Measurements from ENCODE around the gene SLFN14. TPM values are rescaled to one million over a fixed set of nuclear protein-coding genes. Genes with fewer than 3 reads are reported as not detected.

The SLFN14 gene
- total RNA-seq, 1 experiment from 2014 or later = not detected

- peaks cover 8% of the 10 kb centered on the region for H3K23me2 ChIP-seq (ENCODE audit: insufficient read length, low read depth, low read length, poor library complexity, severe bottlenecking)
- H3K23ac ChIP-seq (ENCODE audit: insufficient read length, low read depth, low read length) = no peak overlapping the region
- H3K4me1 ChIP-seq (ENCODE audit: insufficient read depth, low read length) = no peaks in the 10 kb centered on the region
- H3K36me3 Mint-ChIP-seq (ENCODE audit: insufficient read depth in 1 of 3, low read depth in 3 of 3) = peaks cover 0 to 12% (median 0%) of the 10 kb centered on the region in 3 experiments; a peak in 3 of 7 replicates
- no peak overlapping the region for H2BK15ac ChIP-seq (ENCODE audit: low read depth, low read length)
- H4K5ac ChIP-seq (ENCODE audit: insufficient read length, low read depth, low read length) = peak overlapping the region; percentile 19
- H3K27me3 Mint-ChIP-seq (ENCODE audit: low read depth) = peaks cover 6% of the 10 kb centered on the region
- H2BK20ac ChIP-seq (ENCODE audit: low read depth, low read length, poor library complexity, severe bottlenecking) = no peak overlapping the region
- peak overlapping the region; percentile 72 for H3K14ac ChIP-seq (ENCODE audit: insufficient read depth, low read length)
- H3K56ac ChIP-seq (ENCODE audit: insufficient read length, low read depth, low read length) = no peak overlapping the region
- H3K4ac ChIP-seq (ENCODE audit: low read depth, low read length) = no peak overlapping the region
- H3K9ac ChIP-seq (ENCODE audit: extremely low read depth, insufficient read length, low read length) = peak overlapping the region; percentile 69
- H2AK5ac ChIP-seq (ENCODE audit: insufficient read length, low read length) = no peak overlapping the region
- no peaks in the 10 kb centered on the region for H3K79me2 ChIP-seq (ENCODE audit: insufficient read depth, low read length)
- H2BK12ac ChIP-seq (ENCODE audit: insufficient read length, low read depth, low read length) = no peak overlapping the region
- no peaks in the 10 kb centered on the region for H3K9me3 ChIP-seq (ENCODE audit: control insufficient read depth, low read depth, low read length)
- H3K9me3 Mint-ChIP-seq = no peaks in the 10 kb centered on the region
- H4K8ac ChIP-seq (replicated peaks; ENCODE audit: insufficient read length, low read depth, low read length) = no peak overlapping the region
- H2AFZ ChIP-seq (ENCODE audit: low read length) = no peak overlapping the region
- no peak overlapping the region for H3T11ph ChIP-seq (ENCODE audit: low read length)
- peaks cover 9 to 10% of the 10 kb centered on the region in 2 experiments for H3K4me1 Mint-ChIP-seq
- TF ChIP-seq CTCF (conservative IDR thresholded peaks at IDR 0.05) = no peak
- no peak for DNase-seq
- peak overlapping the region; percentile 94 for H3K4me3 Mint-ChIP-seq
- no CpG with 5 or more reads among the region's 11 CpGs for WGBS (ENCODE audit: extremely low coverage, insufficient read length, low lambda C conversion rate)
- H2BK120ac ChIP-seq (ENCODE audit: low read depth, low read length, poor library complexity, severe bottlenecking) = no peak overlapping the region
- H4K91ac ChIP-seq (ENCODE audit: insufficient read length, low read depth, low read length) = no peak overlapping the region
- H3K27ac ChIP-seq (ENCODE audit: insufficient read length, low read depth, low read length) = no peak overlapping the region
- H3K79me1 ChIP-seq (ENCODE audit: insufficient read depth, low read depth, low read length, poor library complexity, severe bottlenecking) = no peaks in the 10 kb centered on the region
- no peaks in the 10 kb centered on the region for H3K27me3 ChIP-seq (ENCODE audit: insufficient read depth, low read length)
- peak overlapping the region; percentile 30 for H3K18ac ChIP-seq (ENCODE audit: insufficient read length, low read depth, low read length)
- no peak overlapping the region for H2BK5ac ChIP-seq (ENCODE audit: insufficient read length, low read length)
- peak overlapping the region; percentile 96 to 99 (median 99) for H3K27ac Mint-ChIP-seq
- peak overlapping the region; percentile 87 for H3K4me2 ChIP-seq (ENCODE audit: insufficient read depth, insufficient read length, low read length)
- no peaks in the 10 kb centered on the region for H4K20me1 ChIP-seq (ENCODE audit: control insufficient read depth, insufficient read depth, insufficient read length)
These were observed 18.4 kb upstream of the SLFN14 start for GRCh38 chr17:35578929-35579432.

Measured in H9 (cell line).